HG03060 (cell line): ENCODE data around the gene MVB12B.

Experiments
- ATAC-seq: cut with Tn5 transposase; IDR thresholded peaks from one replicate; pipeline ENCODE4 v1.9.1; 2021; ENCODE audit warnings: low read depth, moderate number of reproducible peaks; ENCODE audit not compliant: unreplicated experiment

The MVB12B gene

DNA sequence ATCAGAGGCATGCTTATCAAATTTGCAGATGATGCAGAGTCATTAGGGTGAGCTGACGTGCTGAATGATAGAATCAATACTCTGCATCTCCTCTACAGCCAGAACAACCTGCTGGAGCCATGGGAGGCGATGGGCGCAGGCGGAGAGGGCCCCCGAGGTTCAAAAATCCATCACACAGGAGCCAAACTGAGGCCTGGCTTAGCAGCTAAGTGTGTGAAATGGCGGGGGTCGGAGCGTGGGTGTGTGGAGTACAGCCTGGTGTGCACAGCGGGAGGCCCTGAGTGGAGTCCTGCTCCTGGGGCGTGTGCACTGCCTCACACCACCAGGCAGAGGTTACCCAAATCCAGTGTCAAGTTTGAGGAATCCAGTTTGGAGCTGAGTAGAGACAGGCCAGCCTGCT, 73.2 kb downstream of the MVB12B start:
- no peak for ATAC-seq

DNA sequence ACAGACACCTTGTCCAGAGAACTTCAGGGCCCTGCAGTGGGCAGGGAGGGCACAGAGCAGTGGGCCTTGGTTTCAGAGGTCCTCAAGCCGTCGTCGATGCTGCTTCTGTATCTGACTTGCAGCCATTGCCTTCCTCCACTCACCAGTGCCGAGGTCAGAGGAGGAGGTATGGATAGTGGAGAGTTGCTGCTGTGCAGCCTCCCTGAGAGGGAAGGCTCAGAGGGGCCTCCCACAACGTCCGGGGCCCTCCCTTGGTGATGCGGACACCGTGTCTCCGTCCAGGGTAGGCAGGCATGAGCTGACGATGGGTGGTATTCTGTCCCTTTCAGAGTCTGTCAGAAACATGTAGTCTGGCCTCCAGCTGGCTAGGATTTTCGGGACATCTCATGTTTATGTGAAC, 73.9 kb downstream of the MVB12B start:
- no peak for ATAC-seq

- no peak for ATAC-seq
These were observed 74.5 kb downstream of the MVB12B start for GRCh38 chr9:126401107-126401506.

GRCh38 chr9:126401581-126401980, 75.0 kb downstream of the MVB12B start:
- no peak for ATAC-seq

DNA sequence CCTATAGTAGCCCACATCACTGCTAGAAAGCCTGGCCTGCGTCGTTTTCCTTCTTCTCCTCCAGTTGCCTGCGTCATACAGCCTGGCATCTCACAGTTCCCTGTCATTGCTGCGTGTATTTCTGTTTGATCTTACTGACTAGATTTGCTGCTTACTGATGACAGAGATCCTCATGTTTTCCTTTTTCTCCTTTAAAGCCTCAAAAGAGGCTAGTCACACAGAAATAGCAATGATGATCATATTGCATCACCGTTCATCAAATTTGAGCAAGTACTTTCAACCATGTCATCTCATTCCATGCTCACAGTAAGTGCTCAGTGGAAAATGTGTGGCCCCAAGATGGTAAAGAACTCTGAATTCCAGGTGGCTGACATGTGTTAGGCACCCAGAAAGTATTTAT, 76.8 kb downstream of the MVB12B start:
- no peak for ATAC-seq

DNA sequence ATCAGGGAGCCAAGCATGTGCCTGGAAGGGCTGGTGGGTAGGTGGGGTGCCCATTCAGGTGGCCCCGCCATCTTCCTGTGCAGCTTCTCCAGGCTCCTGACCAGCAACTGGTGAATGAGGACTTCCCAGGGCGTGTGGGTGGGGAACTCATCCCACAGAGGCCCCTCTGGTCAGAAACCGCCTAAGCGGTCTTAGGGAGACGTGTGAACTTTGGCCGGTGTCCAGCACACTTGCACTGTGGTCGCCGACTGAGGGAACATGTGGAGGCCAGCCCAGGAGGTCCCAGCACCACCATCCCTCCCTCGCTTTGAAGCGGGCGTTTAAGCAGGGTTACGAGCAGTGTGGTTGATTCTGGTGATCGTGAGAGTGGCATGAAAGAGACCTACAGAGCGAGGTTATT, 77.8 kb downstream of the MVB12B start:
- ATAC-seq: no peak

- ATAC-seq: no peak
These were observed 79.5 kb downstream of the MVB12B start for GRCh38 chr9:126406075-126406667.

DNA sequence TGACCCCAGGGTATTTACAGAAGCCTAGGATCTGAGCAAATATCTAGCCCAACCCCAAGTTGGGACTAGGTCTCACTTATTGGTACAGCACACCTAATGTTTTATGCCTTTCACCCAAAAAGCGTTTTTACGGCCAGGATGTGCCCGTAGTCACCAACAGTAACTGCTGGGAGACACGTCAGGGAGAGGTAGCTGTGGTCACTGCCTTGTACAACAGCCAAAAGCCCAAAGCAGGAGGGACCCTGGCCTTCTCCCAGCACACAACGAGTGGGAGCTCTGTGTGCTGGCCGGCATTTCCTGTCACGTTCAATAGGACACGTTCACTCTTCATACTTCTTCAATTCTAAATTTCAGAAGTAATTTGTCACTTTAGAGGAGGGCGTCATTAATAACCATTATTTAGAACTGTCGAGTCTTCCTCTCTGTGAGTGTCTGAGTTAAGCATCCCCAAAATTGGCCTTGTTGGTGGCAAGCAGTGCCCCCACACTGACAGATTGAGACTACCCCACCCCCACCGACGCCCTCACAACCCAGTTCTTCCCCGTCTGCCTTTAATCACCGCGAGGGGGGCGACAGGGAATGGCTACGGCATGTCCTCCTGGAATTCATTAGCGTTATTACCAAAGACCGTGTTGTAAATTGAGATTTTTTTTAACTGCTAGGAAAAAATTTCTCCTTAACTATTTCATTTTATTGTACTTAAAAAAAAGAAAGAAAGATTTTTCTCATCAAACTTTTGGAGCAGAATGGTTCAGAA, 80.7 kb downstream of the MVB12B start:
- no peak for ATAC-seq

DNA sequence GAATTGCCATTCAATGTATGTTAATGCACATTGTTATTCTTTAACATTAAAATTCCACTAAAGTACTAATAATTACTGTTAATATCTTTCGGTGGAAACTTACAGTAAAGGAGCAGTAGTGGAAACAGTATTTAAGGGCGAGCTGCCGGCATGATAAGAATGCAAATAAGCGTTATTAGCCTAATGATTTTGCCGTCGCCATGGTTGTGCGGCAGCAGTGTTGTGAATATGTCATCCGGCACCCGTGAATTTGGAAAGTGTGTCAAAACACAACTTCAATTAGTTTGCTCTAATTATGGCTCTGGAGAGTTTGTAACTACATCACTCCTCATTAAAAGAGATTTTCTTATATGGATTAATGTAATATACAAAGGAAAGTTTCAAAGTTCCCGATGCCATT, 81.4 kb downstream of the MVB12B start:
- no peak for ATAC-seq

GRCh38 chr9:126410229-126410628, 83.6 kb downstream of the MVB12B start:
- ATAC-seq: no peak

DNA sequence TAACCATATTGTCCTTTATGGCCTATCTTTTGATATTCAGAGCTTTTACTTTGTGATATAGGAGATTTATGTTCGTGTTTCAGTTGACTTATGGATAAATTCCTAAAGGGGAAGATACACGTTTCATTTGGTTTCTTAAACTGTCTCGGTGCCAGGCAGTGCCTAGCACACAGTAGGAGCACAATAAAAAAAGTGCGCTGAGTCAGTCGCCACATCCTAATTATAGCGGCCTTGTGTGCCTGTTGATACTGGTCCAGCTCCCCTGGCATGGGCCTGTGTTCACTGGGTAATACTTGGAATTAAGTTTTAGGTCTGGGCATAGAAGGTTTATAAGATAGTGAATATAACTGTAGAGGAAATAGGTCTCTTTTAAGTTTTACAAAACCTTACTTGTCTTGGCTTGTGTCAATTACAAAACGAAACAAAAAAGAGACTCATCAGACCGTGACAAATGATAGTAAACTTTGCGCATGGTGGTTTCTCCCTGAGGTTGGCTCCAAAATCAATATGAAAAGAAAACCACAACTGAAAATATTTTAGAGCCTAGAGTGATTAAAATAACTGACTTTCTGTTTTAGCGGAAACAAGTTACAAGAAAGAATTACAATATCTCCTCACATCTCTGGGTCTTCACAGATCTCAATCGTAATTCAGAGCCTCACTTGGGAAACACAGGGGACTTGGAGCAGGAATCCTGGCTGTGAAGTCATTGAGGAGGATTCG, 84.8 kb downstream of the MVB12B start:
- ATAC-seq: no peak

GRCh38 chr9:126411948-126412284, 85.3 kb downstream of the MVB12B start:
- no peak for ATAC-seq

DNA sequence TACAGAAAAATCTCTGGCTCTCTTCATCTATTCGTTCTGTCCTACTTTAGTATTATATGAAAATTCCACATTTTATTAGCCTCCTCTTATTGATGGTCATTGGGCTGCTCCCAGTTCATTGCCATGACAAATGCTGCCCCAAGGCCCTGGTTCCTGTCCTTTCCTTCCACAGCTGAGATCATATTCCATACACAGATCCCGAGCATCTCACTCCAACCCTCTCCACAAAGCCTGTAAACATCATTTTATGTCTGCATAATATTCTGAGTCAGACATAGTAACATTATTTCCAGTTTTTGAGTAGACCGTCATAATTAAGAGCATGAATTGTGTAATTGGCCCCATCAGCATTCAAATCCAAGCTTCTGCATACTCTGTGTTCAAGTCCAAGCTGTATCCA, 86.3 kb downstream of the MVB12B start:
- ATAC-seq: no peak

- no peak for ATAC-seq
These were observed 86.9 kb downstream of the MVB12B start for GRCh38 chr9:126413391-126414068.

DNA sequence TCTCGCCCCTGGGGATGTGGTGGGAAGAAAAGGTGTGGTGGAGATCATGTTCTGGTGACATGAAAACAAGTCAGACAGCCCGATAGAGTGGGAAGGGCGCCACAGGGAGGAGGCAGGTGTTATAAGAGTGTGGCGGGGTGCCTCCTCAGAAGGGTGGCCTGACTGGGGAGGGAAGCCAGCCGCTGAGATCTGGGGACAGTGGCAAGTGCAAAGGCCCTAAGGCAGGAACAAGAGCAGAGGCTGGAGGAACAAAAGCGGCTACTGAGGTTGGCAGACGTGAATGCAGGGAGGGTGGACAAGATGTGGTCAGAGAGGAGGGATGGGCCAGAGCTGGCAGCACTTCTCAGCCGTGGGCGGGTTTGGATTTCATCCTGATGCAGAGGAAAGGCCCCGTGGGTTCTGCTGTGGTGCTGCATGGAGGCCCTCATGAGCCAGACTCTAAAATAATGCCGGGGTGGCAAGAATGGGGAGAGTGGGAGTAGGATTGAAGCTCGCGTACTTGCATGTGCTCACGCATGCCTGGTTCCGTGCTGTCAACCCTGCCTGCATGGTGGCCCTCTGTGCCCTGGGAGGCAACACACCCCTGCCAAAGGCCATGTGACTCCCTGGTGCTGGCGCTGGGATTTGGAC, 89.2 kb downstream of the MVB12B start:
- no peak for ATAC-seq

DNA sequence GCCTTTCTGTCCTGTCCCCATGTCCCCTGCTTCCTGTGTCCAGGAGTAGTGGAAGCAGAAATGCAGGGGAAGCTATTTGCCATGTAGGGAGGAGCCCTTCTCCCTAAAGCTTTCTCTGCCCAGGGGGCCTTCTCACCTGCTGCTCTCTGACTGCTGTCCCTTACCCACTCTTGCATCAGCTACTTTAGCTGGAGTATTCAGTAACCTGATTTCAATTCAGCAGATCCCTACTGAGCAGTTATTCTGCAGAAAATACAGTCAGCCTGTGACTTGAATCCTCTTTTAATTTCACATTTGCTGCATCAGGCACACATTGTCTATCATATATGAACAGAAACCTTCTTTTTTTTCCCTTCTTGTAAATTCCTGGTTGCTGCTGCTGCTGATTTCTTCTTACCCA, 90.4 kb downstream of the MVB12B start:
- ATAC-seq: no peak

DNA sequence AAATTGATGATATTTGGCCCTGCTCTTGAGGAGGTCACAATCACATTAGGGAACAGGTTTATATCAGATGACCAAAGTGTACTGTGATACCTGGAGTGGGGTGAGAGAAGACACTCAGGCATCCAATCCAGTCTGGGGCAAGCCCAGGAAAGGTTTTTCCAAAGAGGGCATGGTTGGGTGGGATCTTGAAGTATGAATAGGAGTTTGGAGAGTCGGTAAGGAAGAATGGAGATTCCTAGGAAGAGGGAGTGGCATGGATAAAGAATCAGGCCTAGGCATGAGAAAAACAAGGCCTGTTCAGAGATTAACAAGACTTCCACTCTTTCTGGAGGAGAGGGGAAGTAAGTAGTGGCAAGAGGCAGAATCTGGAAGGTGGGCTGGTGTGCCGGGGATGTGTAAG, 91.1 kb downstream of the MVB12B start:
- no peak for ATAC-seq

- no peak for ATAC-seq
These were observed 92.0 kb downstream of the MVB12B start for GRCh38 chr9:126418608-126419007.

DNA sequence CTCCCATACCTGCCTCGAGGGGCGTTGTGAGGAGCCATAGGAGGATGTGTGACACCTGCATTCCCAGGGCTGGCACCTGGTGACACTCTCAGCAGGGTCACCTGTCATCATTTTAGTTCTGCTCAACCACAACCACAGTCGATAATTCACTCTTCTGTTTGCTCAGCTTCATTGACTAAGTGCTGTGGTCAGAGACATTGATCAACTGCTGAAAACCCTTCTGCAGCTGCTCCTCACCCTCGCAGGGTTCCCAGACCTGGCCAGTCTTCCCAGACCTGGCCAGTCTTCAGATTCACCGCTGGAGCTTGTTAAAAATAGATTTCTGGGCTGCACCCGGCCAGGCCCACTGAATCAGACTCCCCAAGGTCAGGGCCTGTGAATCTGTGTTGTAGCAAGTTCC, 92.8 kb downstream of the MVB12B start:
- ATAC-seq: no peak

DNA sequence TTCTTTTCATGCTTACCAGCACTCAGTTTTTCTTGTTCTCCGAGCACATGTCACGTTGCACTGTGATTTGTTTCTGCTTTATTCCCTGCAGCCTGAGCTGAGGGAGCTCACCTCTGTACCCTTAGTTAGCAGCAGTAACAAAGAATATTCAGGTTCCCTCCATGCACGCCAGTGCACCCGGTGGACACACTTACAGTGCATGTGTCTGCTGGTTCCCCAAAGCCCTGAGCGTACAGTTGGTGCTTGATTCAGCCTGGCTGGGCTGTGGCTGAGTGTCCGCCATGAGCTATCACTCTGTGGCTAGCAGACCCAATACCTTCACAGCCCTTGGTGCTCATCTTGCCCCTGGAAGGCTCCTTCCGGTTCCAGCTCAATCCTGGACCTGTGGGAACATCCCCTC, 93.5 kb downstream of the MVB12B start:
- ATAC-seq: no peak
